ENCODE data around the gene IL22RA1.

Gene IL22RA1

GRCh38 chr1:24121406-24121805 is 21.5 kb downstream of the IL22RA1 start:
- DNase-seq (ENCODE audit: low read depth): no peak
- H3K4me3 ChIP-seq (ENCODE audit: low read depth, low read length): no peak overlapping the region
- TF ChIP-seq, protein P1, sequence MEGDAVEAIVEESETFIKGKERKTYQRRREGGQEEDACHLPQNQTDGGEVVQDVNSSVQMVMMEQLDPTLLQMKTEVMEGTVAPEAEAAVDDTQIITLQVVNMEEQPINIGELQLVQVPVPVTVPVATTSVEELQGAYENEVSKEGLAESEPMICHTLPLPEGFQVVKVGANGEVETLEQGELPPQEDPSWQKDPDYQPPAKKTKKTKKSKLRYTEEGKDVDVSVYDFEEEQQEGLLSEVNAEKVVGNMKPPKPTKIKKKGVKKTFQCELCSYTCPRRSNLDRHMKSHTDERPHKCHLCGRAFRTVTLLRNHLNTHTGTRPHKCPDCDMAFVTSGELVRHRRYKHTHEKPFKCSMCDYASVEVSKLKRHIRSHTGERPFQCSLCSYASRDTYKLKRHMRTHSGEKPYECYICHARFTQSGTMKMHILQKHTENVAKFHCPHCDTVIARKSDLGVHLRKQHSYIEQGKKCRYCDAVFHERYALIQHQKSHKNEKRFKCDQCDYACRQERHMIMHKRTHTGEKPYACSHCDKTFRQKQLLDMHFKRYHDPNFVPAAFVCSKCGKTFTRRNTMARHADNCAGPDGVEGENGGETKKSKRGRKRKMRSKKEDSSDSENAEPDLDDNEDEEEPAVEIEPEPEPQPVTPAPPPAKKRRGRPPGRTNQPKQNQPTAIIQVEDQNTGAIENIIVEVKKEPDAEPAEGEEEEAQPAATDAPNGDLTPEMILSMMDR (IDR thresholded peaks at IDR 0.05; ENCODE audit: insufficient read depth, low read depth, low read length, missing control alignments): no peak

DNA sequence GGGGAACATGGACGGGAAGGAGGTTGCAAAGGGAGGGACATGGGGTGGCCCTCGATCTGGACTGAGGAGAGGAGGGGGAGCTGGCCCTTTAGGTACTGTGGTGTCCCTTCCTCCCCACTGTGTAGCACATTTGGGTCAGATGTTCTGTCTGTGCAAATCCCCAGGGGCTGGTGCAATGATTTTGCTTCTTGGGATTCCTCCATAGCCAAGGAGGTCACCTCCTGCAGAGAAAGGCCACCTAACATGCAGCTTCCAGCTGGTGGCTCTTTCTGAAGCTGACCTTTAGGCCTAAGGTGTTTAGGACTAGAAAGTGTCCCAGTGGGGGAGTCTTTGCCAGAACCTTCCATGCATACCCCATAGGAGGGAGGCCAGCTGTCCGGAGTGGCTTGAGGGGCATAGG is 22.0 kb downstream of the IL22RA1 start:
- no peak overlapping the region for H3K4me3 ChIP-seq (ENCODE audit: low read depth, low read length)
- DNase-seq (ENCODE audit: low read depth): no peak
- TF ChIP-seq, protein P1 (IDR thresholded peaks at IDR 0.05; ENCODE audit: insufficient read depth, low read depth, low read length, missing control alignments): no peak

DNA sequence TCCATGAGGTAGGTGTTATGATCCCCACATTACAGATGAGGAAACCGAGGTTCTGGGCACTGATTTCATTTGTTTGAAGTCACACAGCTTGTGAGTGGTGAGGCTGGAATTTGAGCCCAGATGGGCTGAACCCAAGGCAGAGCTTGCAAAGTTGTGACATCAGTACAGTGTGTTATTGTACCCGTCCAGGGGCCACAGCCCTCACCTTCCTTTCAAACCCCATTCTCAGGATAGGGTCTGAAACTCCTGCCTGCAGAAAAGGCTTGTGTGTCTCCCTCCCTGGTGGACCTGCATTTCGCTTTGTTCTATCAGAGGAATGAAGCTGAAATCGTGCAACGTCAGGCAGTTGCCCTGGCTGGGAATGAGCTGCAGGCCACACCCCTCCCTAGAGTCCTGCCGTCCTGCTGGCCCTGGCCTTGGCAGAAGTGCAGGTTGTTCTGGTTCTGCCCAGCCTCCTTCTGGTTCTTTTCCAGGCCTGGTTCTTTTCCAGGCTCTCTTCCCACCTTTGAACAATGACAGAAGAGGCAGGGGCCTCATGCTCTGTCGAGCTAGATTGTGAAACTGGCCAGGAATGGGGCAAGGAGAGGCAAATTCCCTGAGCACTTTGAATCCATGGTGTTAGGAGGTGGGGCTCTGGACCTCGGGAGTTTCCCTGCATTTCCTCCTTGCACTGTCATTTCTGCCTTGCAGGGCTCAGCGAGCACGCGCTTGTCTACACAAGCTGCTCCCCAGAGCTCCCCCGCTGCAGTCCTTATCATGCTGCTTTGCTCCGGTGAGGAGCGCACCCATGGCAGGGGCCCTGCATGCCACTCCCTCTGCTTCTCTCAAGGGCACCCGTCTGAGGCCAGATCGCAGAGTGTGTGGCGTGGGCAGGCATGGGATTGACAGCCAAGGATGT is 22.8 kb downstream of the IL22RA1 start:
- TF ChIP-seq, protein P1 (IDR thresholded peaks at IDR 0.05; ENCODE audit: insufficient read depth, low read depth, low read length, missing control alignments): no peak
- H3K4me3 ChIP-seq (ENCODE audit: low read depth, low read length): no peak overlapping the region
- DNase-seq (ENCODE audit: low read depth): no peak

- H3K4me3 ChIP-seq (ENCODE audit: low read depth, low read length): no peak overlapping the region
- DNase-seq (ENCODE audit: low read depth): no peak
- TF ChIP-seq, protein P1 (IDR thresholded peaks at IDR 0.05; ENCODE audit: insufficient read depth, low read depth, low read length, missing control alignments): no peak
Observed at GRCh38 chr1:24119489-24119858, 23.5 kb downstream of the IL22RA1 start.

DNA sequence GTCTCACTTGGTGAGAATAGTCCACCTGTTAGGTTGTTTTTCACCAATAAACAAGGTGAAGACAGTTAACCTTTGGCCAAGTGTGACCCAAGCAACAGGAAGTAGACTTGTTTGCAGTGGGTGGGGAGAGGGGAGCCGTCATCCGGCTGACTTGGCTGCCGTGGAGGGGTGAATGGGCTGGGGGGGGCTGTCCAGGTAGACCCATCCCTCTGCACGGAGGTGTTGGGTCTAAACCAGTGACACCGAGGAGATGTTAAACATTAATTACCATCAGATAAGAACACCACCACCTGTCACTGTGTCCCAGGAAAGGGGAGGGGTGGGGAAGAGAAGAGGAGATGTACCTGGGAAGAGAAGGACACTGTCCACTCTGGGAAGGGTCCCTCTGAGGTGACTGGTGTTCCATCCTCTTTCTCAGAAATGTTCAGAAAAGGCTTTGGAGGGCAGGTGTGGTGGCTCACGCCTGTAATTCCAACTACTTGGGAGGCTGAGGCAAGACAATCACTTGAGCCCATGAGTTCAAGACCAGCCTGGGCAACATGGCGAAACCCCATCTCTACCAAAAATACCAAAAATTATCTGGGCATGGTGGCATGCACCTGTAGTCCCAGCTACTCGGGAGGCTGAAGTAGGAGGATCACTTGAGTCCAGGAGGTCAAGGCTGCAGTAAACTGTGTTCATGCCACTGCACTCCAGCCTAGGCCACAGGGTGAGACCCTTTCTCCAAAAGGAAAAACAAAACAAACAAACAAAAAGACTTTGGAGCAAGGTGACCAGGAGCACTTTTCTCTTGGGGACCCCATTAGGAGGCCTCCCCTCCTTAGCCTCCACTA is 24.3 kb downstream of the IL22RA1 start:
- DNase-seq (ENCODE audit: low read depth): no peak
- TF ChIP-seq, protein P1 (IDR thresholded peaks at IDR 0.05; ENCODE audit: insufficient read depth, low read depth, low read length, missing control alignments): no peak
- H3K4me3 ChIP-seq (ENCODE audit: low read depth, low read length): no peak overlapping the region

GRCh38 chr1:24117722-24118409 is 25.1 kb downstream of the IL22RA1 start:
- H3K4me3 ChIP-seq (ENCODE audit: low read depth, low read length): no peak overlapping the region
- no peak for DNase-seq (ENCODE audit: low read depth)
- TF ChIP-seq, protein P1 (IDR thresholded peaks at IDR 0.05; ENCODE audit: insufficient read depth, low read depth, low read length, missing control alignments): no peak

Data from GM12865 (cell line).